Measurements from ENCODE around the gene AARS1.
A peak's percentile ranks its signal among the peaks of the same experiment; 100 is the strongest.
"Not testable (repeated sequence)": the region's sequence is repeated elsewhere in the genome, so short reads cannot be mapped to it uniquely, and the experiment has no call there.

Gene AARS1

GRCh38 chr16:70289229-70290094 lies at the start of gene AARS1:
TSS of gene AARS1 (minus strand) at chr16:70289506. CDS start at chr16:70282763, 6,743 bp downstream.
- peak; percentile 85 to 86 for DNase-seq (ENCODE audit: low read depth in 2 of 2)

- no peak for DNase-seq (ENCODE audit: low read depth in 2 of 2)
Observed at GRCh38 chr16:70337814-70338213, 48.5 kb upstream of the AARS1 start.

- not testable (repeated sequence) for DNase-seq (ENCODE audit: low read depth in 2 of 2)
Observed at GRCh38 chr16:70332728-70333127, 43.4 kb upstream of the AARS1 start.

- DNase-seq (ENCODE audit: low read depth in 2 of 2) = peak in 1 of 2 donors; percentile 4
Observed at GRCh38 chr16:70331588-70332358, 42.5 kb upstream of the AARS1 start.

GRCh38 chr16:70331091-70331490 lies 41.8 kb upstream of the AARS1 start:
- no peak for DNase-seq (ENCODE audit: low read depth in 2 of 2)

- no peak for DNase-seq (ENCODE audit: low read depth in 2 of 2)
Observed at GRCh38 chr16:70324998-70325747, 35.9 kb upstream of the AARS1 start.

GRCh38 chr16:70320121-70320520 lies 30.8 kb upstream of the AARS1 start:
- no peak for DNase-seq (ENCODE audit: low read depth in 2 of 2)

- DNase-seq (ENCODE audit: low read depth in 2 of 2) = not testable (repeated sequence)
Observed at GRCh38 chr16:70307726-70308125, 18.4 kb upstream of the AARS1 start.

GRCh38 chr16:70306880-70307279 lies 17.6 kb upstream of the AARS1 start:
- DNase-seq (ENCODE audit: low read depth in 2 of 2) = no peak

- no peak for DNase-seq (ENCODE audit: low read depth in 2 of 2)
Observed at GRCh38 chr16:70304892-70305448, 15.7 kb upstream of the AARS1 start.

- DNase-seq (ENCODE audit: low read depth in 2 of 2) = no peak
Observed at GRCh38 chr16:70302745-70303144, 13.4 kb upstream of the AARS1 start.

GRCh38 chr16:70301121-70301520 lies 11.8 kb upstream of the AARS1 start:
- DNase-seq (ENCODE audit: low read depth in 2 of 2) = no peak

- DNase-seq (ENCODE audit: low read depth in 2 of 2) = no peak
Observed at GRCh38 chr16:70298988-70299938, 10.0 kb upstream of the AARS1 start, which contains the start of gene DDX19B. TSS of gene DDX19B (plus strand) at chr16:70299186. CDS start at chr16:70299298, 112 bp downstream.

- DNase-seq (ENCODE audit: low read depth in 2 of 2) = no peak
Observed at GRCh38 chr16:70295634-70296033, 6.3 kb upstream of the AARS1 start.

- no peak for DNase-seq (ENCODE audit: low read depth in 2 of 2)
Observed at GRCh38 chr16:70294385-70295025, 5.2 kb upstream of the AARS1 start.

- not testable (repeated sequence) for DNase-seq (ENCODE audit: low read depth in 2 of 2)
Observed at GRCh38 chr16:70292148-70292547, 2.8 kb upstream of the AARS1 start.

GRCh38 chr16:70290949-70291519 lies 1.7 kb upstream of the AARS1 start:
- DNase-seq (ENCODE audit: low read depth in 2 of 2) = no peak

GRCh38 chr16:70287304-70287971 lies 1.9 kb downstream of the AARS1 start:
- DNase-seq (ENCODE audit: low read depth in 2 of 2) = not testable (repeated sequence)

- no peak for DNase-seq (ENCODE audit: low read depth in 2 of 2)
Observed at GRCh38 chr16:70276392-70276791, 12.9 kb downstream of the AARS1 start.

Measured in stimulated activated CD4-positive, alpha-beta T cell treated with anti-CD3 and anti-CD28 coated beads, Interleukin-1b, Interleukin-23, amount 100 ng/mL, for 1 hour (primary cell).